DND-41 (cell line): ENCODE measurements around the gene EDRF1.

Experiments used
- ATAC-seq: fragments of 200-7000 bp; cut with Tn5 transposase; 3 replicates; pipeline ENCODE4 v1.9.1; 2021; ENCODE audit warnings: low read depth; ENCODE audit not compliant: insufficient read depth
- DNase-seq: peaks from one replicate; pipeline ENCODE4 v3.0.0-alpha.2; 2020
- H2AFZ ChIP-seq: 2 replicates; pipeline ENCODE4 v1.6.0; 2012; ENCODE audit warnings: low read depth, low read length
- H3K27ac ChIP-seq: 2 replicates; pipeline ENCODE4 v1.5.1; 2012; ENCODE audit warnings: low read length, inconsistent platforms
- H3K27me3 ChIP-seq: fragments of 200-600 bp; sonication (generic); 2 replicates; pipeline ENCODE4 v1.6.0; 2012; ENCODE audit warnings: low read length, mild to moderate bottlenecking, inconsistent platforms; ENCODE audit not compliant: insufficient read depth, poor library complexity
- H3K36me3 ChIP-seq: 2 replicates; pipeline ENCODE4 v1.5.1; 2012; ENCODE audit warnings: low read length, inconsistent platforms; ENCODE audit not compliant: insufficient read depth
- H3K4me1 ChIP-seq: 2 replicates; pipeline ENCODE4 v1.5.1; 2012; ENCODE audit warnings: mild to moderate bottlenecking, low read length; ENCODE audit not compliant: insufficient read depth
- H3K4me2 ChIP-seq: 2 replicates; pipeline ENCODE4 v1.6.0; 2012; ENCODE audit warnings: mild to moderate bottlenecking, moderate library complexity, low read length, inconsistent platforms; ENCODE audit not compliant: insufficient read depth
- H3K4me3 ChIP-seq, 2 experiments: fragments of 200-600 bp in 1 of 2; shearing (Covaris generic) in 1 of 2; 2 replicates each; pipeline ENCODE4 v1.5.1; 2012 to 2016; ENCODE audit warnings: inconsistent platforms in 2 of 2, low read length in 2 of 2, mild to moderate bottlenecking in 2 of 2, low read depth in 1 of 2, moderate library complexity in 1 of 2
- H3K79me2 ChIP-seq: 2 replicates; pipeline ENCODE4 v1.6.0; 2012; ENCODE audit warnings: low read length, inconsistent platforms; ENCODE audit not compliant: insufficient read depth
- H3K9ac ChIP-seq: 2 replicates; pipeline ENCODE4 v1.6.0; 2012; ENCODE audit warnings: low read depth, mild to moderate bottlenecking, inconsistent platforms, low read length, moderate library complexity
- H3K9me3 ChIP-seq: 2 replicates; pipeline ENCODE4 v1.5.1; 2012; ENCODE audit warnings: low read length, moderate library complexity, mild to moderate bottlenecking, inconsistent platforms; ENCODE audit not compliant: insufficient read depth, severe bottlenecking
- H4K20me1 ChIP-seq: 2 replicates; pipeline ENCODE4 v1.6.0; 2012; ENCODE audit warnings: low read length; ENCODE audit not compliant: insufficient read depth
- CTCF ChIP-seq: IDR thresholded peaks from 2 replicates; pipeline ENCODE4 v1.5.1; 2012; ENCODE audit warnings: borderline replicate concordance, low read length, moderate library complexity, mild to moderate bottlenecking; ENCODE audit not compliant: poor library complexity, severe bottlenecking; ENCODE audit errors: extremely low read depth
- EZH2 ChIP-seq: IDR thresholded peaks from 3 replicates; pipeline ENCODE4 v1.6.1; 2012; ENCODE audit warnings: borderline replicate concordance, low read depth, mild to moderate bottlenecking, moderate library complexity, low read length, inconsistent platforms; ENCODE audit not compliant: severe bottlenecking

The EDRF1 gene

GRCh38 chr10:125719173-125720001 lies at the start of gene EDRF1:
EDRF1 (plus strand) TSS chr10:125719709; CDS start chr10:125719808, 99 bp downstream.
- H4K20me1 ChIP-seq, result no peaks in the 10 kb centered on the region
- peak within 1 kb of the TSS; percentile 76 for H2AFZ ChIP-seq
- peak within 1 kb of the TSS; percentile 85 for H3K27ac ChIP-seq
- H3K9ac ChIP-seq, result peak within 1 kb of the TSS; percentile 89
- H3K4me2 ChIP-seq, result peak within 1 kb of the TSS; percentile 73
- no peak for TF ChIP-seq CTCF
- TF ChIP-seq EZH2, result no peak
- H3K4me3 ChIP-seq, result peak within 1 kb of the TSS; percentile 65 to 70
- H3K79me2 ChIP-seq, result peaks cover 35% of the 10 kb centered on the region
- peaks cover 37% of the 10 kb centered on the region for H3K4me1 ChIP-seq
- no peaks in the 10 kb centered on the region for H3K9me3 ChIP-seq
- DNase-seq (peak; percentile 99), ATAC-seq (peak; percentile 93)
- peaks cover 35% of the 10 kb centered on the region for H3K36me3 ChIP-seq
- H3K27me3 ChIP-seq, result no peaks in the 10 kb centered on the region

GRCh38 chr10:125672884-125673283 lies 46.6 kb upstream of the EDRF1 start:
- Histone ChIP-seq H3K27me3 (no peaks in the 10 kb centered on the region), H3K27ac (no peak overlapping the region), H4K20me1 (no peaks in the 10 kb centered on the region), H3K36me3 (no peaks in the 10 kb centered on the region), H3K4me2 (no peak overlapping the region), H3K4me3 (no peak overlapping the region), H3K9ac (no peak overlapping the region), H3K9me3 (no peaks in the 10 kb centered on the region), H3K4me1 (no peaks in the 10 kb centered on the region), H2AFZ (no peak overlapping the region), H3K79me2 (no peaks in the 10 kb centered on the region)
- DNase-seq (no peak), ATAC-seq (no peak)
- TF ChIP-seq CTCF (no peak), EZH2 (no peak)

- no peak overlapping the region for H3K4me3 ChIP-seq
- H3K9me3 ChIP-seq, result peaks cover 2% of the 10 kb centered on the region
- H3K79me2 ChIP-seq, result no peaks in the 10 kb centered on the region
- H3K27me3 ChIP-seq, result no peaks in the 10 kb centered on the region
- H3K4me1 ChIP-seq, result no peaks in the 10 kb centered on the region
- no peaks in the 10 kb centered on the region for H4K20me1 ChIP-seq
- H3K9ac ChIP-seq, result no peak overlapping the region
- TF ChIP-seq EZH2 (no peak), CTCF (no peak)
- no peaks in the 10 kb centered on the region for H3K36me3 ChIP-seq
- ATAC-seq (no peak), DNase-seq (no peak)
- H3K4me2 ChIP-seq, result no peak overlapping the region
- no peak overlapping the region for H2AFZ ChIP-seq
- H3K27ac ChIP-seq, result no peak overlapping the region
Measured at GRCh38 chr10:125679436-125679835, 40.1 kb upstream of the EDRF1 start.
